B cell (primary cell): ENCODE measurements around the gene TYW1B.
"Not testable (repeated sequence)": the region's sequence is repeated elsewhere in the genome, so short reads cannot be mapped to it uniquely, and the experiment has no call there.

Source experiments
- EZH2 ChIP-seq: IDR thresholded peaks from 2 replicates; pipeline ENCODE4 v1.6.1; 2012; ENCODE audit warnings: borderline replicate concordance, low read depth, mild to moderate bottlenecking, moderate library complexity, low read length; ENCODE audit not compliant: insufficient read depth, poor library complexity, severe bottlenecking
- TF ChIP-seq, protein P1 (sequence below): fragments of 200-600 bp; IDR thresholded peaks from one replicate; pipeline ENCODE4 v1.8.0; 2022; ENCODE audit warnings: antibody characterized with exemption, mild to moderate bottlenecking

DNA sequence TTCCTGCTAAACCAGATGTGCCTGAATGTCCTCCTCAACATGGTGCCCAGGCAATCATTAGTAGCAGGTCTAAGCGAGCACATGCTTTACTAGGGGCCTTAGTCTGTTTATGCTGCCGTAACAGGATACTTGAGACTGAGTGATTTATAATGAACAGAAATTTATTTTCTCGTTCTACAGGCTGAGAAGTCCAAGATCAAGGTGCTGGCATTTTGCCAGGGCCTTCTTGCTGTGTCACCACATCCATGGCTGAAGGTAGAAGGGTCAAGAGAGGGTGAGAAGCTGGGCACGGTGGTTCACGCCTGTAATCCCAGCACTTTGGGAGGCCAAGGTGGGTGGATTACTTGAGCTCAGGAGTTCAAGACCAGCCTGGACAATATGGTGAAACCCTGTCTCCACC, 273.6 kb downstream of the TYW1B start:
- TF ChIP-seq, protein P1, sequence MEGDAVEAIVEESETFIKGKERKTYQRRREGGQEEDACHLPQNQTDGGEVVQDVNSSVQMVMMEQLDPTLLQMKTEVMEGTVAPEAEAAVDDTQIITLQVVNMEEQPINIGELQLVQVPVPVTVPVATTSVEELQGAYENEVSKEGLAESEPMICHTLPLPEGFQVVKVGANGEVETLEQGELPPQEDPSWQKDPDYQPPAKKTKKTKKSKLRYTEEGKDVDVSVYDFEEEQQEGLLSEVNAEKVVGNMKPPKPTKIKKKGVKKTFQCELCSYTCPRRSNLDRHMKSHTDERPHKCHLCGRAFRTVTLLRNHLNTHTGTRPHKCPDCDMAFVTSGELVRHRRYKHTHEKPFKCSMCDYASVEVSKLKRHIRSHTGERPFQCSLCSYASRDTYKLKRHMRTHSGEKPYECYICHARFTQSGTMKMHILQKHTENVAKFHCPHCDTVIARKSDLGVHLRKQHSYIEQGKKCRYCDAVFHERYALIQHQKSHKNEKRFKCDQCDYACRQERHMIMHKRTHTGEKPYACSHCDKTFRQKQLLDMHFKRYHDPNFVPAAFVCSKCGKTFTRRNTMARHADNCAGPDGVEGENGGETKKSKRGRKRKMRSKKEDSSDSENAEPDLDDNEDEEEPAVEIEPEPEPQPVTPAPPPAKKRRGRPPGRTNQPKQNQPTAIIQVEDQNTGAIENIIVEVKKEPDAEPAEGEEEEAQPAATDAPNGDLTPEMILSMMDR: not testable (repeated sequence)
- TF ChIP-seq EZH2: not testable (repeated sequence)
